LNCAP (cell line): ENCODE data around the gene PAX5.

Source experiments
- TF ChIP-seq, protein P1 (sequence below): fragments of 450-650 bp; IDR thresholded peaks from 2 replicates; pipeline ENCODE4 v1.5.1; 2017; ENCODE audit warnings: mild to moderate bottlenecking

The PAX5 gene

DNA sequence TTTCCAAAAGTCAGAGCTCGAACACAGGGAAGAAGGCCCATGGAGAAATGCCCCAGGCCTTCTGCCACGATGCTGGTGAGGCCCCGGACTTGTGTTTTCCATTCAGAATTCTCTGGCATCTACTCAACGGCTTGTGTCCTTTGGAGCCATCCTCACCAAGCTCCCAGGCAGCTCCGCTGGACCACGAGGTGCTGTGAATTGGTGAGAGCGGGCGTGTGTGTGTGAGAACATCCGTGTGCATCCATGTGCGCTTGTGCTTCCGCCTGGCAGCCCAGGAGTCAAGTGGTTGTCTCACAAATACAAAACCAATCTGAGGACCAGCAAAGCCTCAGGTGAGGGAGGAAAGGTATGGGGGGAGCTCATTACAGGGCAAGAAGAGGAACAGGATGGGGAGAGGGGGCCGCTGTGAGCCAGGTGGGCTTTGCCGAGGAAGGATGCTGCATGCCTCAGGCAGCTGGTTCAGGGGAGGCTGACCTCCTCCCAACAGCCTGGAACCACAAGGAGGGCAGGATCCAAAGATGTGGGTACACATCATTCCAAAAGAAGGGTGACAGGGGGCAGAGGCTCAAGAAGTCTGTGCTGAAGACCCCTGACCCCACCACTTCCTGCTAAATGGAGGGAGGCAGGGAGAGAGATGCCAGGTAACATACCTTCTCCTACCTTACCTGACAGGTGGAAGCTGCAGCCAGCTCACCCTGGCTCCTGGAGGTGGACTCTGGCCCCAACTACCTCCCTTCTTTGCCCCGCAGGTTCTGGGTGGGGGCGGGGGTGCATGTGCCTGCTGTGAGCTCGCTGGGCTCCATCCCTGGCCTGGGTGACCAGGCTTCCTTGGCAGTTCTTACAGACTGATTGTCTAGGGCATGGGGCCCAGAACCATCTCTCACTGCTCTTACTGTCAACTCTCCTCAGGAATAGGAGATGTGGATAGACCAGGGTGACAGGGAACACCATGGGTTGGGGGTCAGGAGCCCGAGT, 196.3 kb downstream of the PAX5 start:
- TF ChIP-seq, protein P1, sequence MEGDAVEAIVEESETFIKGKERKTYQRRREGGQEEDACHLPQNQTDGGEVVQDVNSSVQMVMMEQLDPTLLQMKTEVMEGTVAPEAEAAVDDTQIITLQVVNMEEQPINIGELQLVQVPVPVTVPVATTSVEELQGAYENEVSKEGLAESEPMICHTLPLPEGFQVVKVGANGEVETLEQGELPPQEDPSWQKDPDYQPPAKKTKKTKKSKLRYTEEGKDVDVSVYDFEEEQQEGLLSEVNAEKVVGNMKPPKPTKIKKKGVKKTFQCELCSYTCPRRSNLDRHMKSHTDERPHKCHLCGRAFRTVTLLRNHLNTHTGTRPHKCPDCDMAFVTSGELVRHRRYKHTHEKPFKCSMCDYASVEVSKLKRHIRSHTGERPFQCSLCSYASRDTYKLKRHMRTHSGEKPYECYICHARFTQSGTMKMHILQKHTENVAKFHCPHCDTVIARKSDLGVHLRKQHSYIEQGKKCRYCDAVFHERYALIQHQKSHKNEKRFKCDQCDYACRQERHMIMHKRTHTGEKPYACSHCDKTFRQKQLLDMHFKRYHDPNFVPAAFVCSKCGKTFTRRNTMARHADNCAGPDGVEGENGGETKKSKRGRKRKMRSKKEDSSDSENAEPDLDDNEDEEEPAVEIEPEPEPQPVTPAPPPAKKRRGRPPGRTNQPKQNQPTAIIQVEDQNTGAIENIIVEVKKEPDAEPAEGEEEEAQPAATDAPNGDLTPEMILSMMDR: no peak

DNA sequence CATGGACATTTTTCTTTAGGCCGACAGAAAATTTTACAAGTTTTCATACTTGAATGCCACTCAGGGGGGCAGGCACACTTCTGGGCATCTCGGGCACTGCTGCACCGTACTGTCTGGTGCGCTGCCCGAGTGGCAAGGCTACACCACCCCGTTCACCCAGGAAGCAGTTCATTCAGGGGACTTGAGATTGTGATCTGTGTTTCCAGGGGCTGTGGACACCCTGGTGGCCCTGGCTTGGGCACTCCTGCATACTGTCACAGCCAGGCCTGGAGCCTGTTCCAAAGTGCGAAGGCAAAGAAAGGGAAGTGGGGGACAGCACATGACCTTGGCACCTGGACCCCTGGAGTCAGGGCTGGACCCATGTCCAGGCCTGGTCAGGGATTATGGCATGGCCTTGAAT, 197.6 kb downstream of the PAX5 start:
- TF ChIP-seq, protein P1: no peak

GRCh38 chr9:36835271-36835996, 198.6 kb downstream of the PAX5 start:
- TF ChIP-seq, protein P1: no peak

GRCh38 chr9:36834736-36835135, 199.3 kb downstream of the PAX5 start:
- TF ChIP-seq, protein P1: no peak

GRCh38 chr9:36833954-36834353, 200.1 kb downstream of the PAX5 start:
- TF ChIP-seq, protein P1: no peak

- TF ChIP-seq, protein P1: no peak
Measured at GRCh38 chr9:36832164-36832795, 201.8 kb downstream of the PAX5 start.

GRCh38 chr9:36831381-36832161, 202.5 kb downstream of the PAX5 start:
- TF ChIP-seq, protein P1: no peak
